IMR-90 (cell line): ENCODE data around the gene IQUB.
"Not testable (repeated sequence)": the region's sequence is repeated elsewhere in the genome, so short reads cannot be mapped to it uniquely, and the experiment has no call there.

Source experiments
- CEBPB ChIP-seq: IDR thresholded peaks from 2 replicates; pipeline ENCODE4 v1.6.1; 2012; ENCODE audit warnings: low read depth, low read length, improper control_type of control experiment
- CHD1 ChIP-seq: IDR thresholded peaks from 2 replicates; pipeline ENCODE4 v1.6.1; 2012; ENCODE audit warnings: low read depth, low read length, improper control_type of control experiment
- FOS ChIP-seq: fragments of 150-350 bp; IDR thresholded peaks from 2 replicates; pipeline ENCODE4 v1.6.1; 2016; ENCODE audit warnings: low read depth, low read length
- MAZ ChIP-seq: IDR thresholded peaks from 2 replicates; pipeline ENCODE4 v1.6.1; 2012; ENCODE audit warnings: low read depth, mild to moderate bottlenecking, low read length, improper control_type of control experiment, moderate library complexity, borderline replicate concordance
- MXI1 ChIP-seq: IDR thresholded peaks from 2 replicates; pipeline ENCODE4 v1.6.1; 2012; ENCODE audit warnings: low read depth, mild to moderate bottlenecking, low read length, moderate library complexity, borderline replicate concordance
- NFE2L2 ChIP-seq: fragments of 150-350 bp; IDR thresholded peaks from 2 replicates; pipeline ENCODE4 v1.6.1; 2016; ENCODE audit warnings: low read depth, mild to moderate bottlenecking, low read length
- POLR2A ChIP-seq: IDR thresholded peaks from 2 replicates; pipeline ENCODE4 v1.6.1; 2012; ENCODE audit warnings: mild to moderate bottlenecking, low read depth, low read length
- RAD21 ChIP-seq: IDR thresholded peaks from 2 replicates; pipeline ENCODE4 v1.6.1; 2012; ENCODE audit warnings: low read length, improper control_type of control experiment
- RCOR1 ChIP-seq: IDR thresholded peaks from 2 replicates; pipeline ENCODE4 v1.6.1; 2012; ENCODE audit warnings: mild to moderate bottlenecking, low read length, improper control_type of control experiment; ENCODE audit not compliant: insufficient replicate concordance
- SMC3 ChIP-seq: fragments of 150-350 bp; IDR thresholded peaks from 2 replicates; pipeline ENCODE4 v1.6.1; 2016; ENCODE audit warnings: low read depth, mild to moderate bottlenecking, antibody characterized with exemption, low read length, moderate library complexity
- TF ChIP-seq, protein P1 (sequence below): conservative IDR thresholded peaks from 2 replicates; pipeline ENCODE4 v1.5.1; 2012; ENCODE audit warnings: mild to moderate bottlenecking, low read depth, low read length, improper control_type of control experiment
- TF ChIP-seq, protein P2 (sequence below): fragments of 150-350 bp; IDR thresholded peaks from 2 replicates; pipeline ENCODE4 v1.6.1; 2016; ENCODE audit warnings: low read depth, mild to moderate bottlenecking, low read length, moderate library complexity, borderline replicate concordance

DNA sequence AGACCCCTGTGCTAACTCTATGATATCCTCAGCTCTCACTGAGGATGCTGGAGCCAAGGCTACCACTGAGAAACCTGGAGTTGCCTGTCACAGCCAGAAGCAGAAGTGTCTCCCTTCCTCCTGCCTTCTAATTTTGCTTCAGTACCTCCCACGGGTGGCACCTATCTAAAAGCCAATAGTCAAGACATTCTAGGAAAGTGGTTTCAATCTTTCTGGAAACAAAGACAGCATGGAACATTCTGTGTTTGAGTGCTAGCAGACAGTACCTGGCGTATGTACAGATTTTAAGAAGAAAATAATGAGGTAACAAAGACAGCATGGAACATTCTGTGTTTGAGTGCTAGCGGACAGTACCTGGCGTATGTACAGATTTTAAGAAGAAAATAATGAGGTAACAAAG is 126.4 kb downstream of the IQUB start:
- TF ChIP-seq, protein P1, sequence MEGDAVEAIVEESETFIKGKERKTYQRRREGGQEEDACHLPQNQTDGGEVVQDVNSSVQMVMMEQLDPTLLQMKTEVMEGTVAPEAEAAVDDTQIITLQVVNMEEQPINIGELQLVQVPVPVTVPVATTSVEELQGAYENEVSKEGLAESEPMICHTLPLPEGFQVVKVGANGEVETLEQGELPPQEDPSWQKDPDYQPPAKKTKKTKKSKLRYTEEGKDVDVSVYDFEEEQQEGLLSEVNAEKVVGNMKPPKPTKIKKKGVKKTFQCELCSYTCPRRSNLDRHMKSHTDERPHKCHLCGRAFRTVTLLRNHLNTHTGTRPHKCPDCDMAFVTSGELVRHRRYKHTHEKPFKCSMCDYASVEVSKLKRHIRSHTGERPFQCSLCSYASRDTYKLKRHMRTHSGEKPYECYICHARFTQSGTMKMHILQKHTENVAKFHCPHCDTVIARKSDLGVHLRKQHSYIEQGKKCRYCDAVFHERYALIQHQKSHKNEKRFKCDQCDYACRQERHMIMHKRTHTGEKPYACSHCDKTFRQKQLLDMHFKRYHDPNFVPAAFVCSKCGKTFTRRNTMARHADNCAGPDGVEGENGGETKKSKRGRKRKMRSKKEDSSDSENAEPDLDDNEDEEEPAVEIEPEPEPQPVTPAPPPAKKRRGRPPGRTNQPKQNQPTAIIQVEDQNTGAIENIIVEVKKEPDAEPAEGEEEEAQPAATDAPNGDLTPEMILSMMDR, result not testable (repeated sequence)
- not testable (repeated sequence) for TF ChIP-seq RAD21, NFE2L2, CHD1, FOS, POLR2A, RCOR1, MXI1, CEBPB, SMC3, MAZ
- TF ChIP-seq, protein P2, sequence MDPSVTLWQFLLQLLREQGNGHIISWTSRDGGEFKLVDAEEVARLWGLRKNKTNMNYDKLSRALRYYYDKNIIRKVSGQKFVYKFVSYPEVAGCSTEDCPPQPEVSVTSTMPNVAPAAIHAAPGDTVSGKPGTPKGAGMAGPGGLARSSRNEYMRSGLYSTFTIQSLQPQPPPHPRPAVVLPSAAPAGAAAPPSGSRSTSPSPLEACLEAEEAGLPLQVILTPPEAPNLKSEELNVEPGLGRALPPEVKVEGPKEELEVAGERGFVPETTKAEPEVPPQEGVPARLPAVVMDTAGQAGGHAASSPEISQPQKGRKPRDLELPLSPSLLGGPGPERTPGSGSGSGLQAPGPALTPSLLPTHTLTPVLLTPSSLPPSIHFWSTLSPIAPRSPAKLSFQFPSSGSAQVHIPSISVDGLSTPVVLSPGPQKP, result not testable (repeated sequence)
